SK-N-SH treated with all-trans-retinoic acid at 6 μM for 48 hours (cell line): ENCODE data around the gene SLC4A11.
A peak's percentile ranks its signal among the peaks of the same experiment; 100 is the strongest.
"Not testable (repeated sequence)": the region's sequence is repeated elsewhere in the genome, so short reads cannot be mapped to it uniquely, and the experiment has no call there.

Experiments
- ATAC-seq: fragments of 200-7000 bp; cut with Tn5 transposase; 3 replicates; pipeline ENCODE4 v1.9.1; 2020; ENCODE audit warnings: mild to moderate bottlenecking, moderate library complexity
- ARNTL ChIP-seq: fragments of 450-650 bp; formaldehyde crosslinking; IDR thresholded peaks from 2 replicates; pipeline ENCODE4 v1.5.0; 2020; ENCODE audit warnings: low read depth, mild to moderate bottlenecking, moderate library complexity, borderline replicate concordance
- CREB5 ChIP-seq: fragments of 250-450 bp; sonication (Bioruptor Pico); IDR thresholded peaks from 2 replicates; pipeline ENCODE4 v1.5.1; 2020; ENCODE audit warnings: low read depth, mild to moderate bottlenecking, moderate library complexity
- CSDC2 ChIP-seq: fragments of 250-450 bp; sonication (Bioruptor Pico); IDR thresholded peaks from 2 replicates; pipeline ENCODE4 v1.5.0; 2020; ENCODE audit warnings: mild to moderate bottlenecking, moderate library complexity
- ESRRG ChIP-seq: fragments of 250-450 bp; sonication (Bioruptor Pico); IDR thresholded peaks from 2 replicates; pipeline ENCODE4 v1.6.1; 2021; ENCODE audit warnings: mild to moderate bottlenecking
- GLIS3 ChIP-seq: fragments of 250-450 bp; sonication (Bioruptor Pico); IDR thresholded peaks from 2 replicates; pipeline ENCODE4 v1.5.0; 2020; ENCODE audit warnings: mild to moderate bottlenecking, moderate library complexity
- ISL1 ChIP-seq: fragments of 250-450 bp; sonication (Bioruptor Pico); IDR thresholded peaks from 2 replicates; pipeline ENCODE4 v2.1.2; 2022; ENCODE audit warnings: mild to moderate bottlenecking, moderate library complexity
- OSR1 ChIP-seq: fragments of 250-450 bp; sonication (Bioruptor Pico); IDR thresholded peaks from 2 replicates; pipeline ENCODE4 v1.8.0; 2022; ENCODE audit warnings: moderate library complexity, mild to moderate bottlenecking, inconsistent platforms
- PATZ1 ChIP-seq: fragments of 250-450 bp; sonication (Bioruptor Pico); IDR thresholded peaks from 2 replicates; pipeline ENCODE4 v1.8.0; 2020; ENCODE audit warnings: mild to moderate bottlenecking, moderate library complexity, borderline replicate concordance
- PPARA ChIP-seq: fragments of 250-450 bp; sonication (Bioruptor Pico); IDR thresholded peaks from 2 replicates; pipeline ENCODE4 v1.5.0; 2020; ENCODE audit warnings: mild to moderate bottlenecking, borderline replicate concordance
- RARB ChIP-seq: fragments of 250-450 bp; sonication (Bioruptor Pico); IDR thresholded peaks from 2 replicates; pipeline ENCODE4 v1.8.0; 2021; ENCODE audit warnings: mild to moderate bottlenecking, moderate library complexity
- SNAI2 ChIP-seq: fragments of 250-450 bp; sonication (Bioruptor Pico); IDR thresholded peaks from 2 replicates; pipeline ENCODE4 v1.5.0; 2020; ENCODE audit warnings: mild to moderate bottlenecking, moderate library complexity
- TCF4 ChIP-seq: fragments of 250-450 bp; sonication (Bioruptor Pico); IDR thresholded peaks from 2 replicates; pipeline ENCODE4 v1.8.0; 2021; ENCODE audit warnings: mild to moderate bottlenecking, moderate library complexity, borderline replicate concordance
- TOX ChIP-seq: fragments of 250-450 bp; sonication (Bioruptor Pico); IDR thresholded peaks from 2 replicates; pipeline ENCODE4 v1.8.0; 2021; ENCODE audit warnings: mild to moderate bottlenecking, moderate library complexity, borderline replicate concordance
- TSHZ2 ChIP-seq: fragments of 250-450 bp; sonication (Bioruptor Pico); IDR thresholded peaks from 2 replicates; pipeline ENCODE4 v1.5.0; 2020; ENCODE audit warnings: mild to moderate bottlenecking, moderate library complexity
- ZC3H10 ChIP-seq: fragments of 250-450 bp; sonication (Bioruptor Pico); IDR thresholded peaks from 2 replicates; pipeline ENCODE4 v1.5.1; 2021; ENCODE audit warnings: mild to moderate bottlenecking, moderate library complexity
- ZFP3 ChIP-seq: fragments of 250-450 bp; sonication (Bioruptor Pico); IDR thresholded peaks from 2 replicates; pipeline ENCODE4 v1.5.0; 2020; ENCODE audit warnings: mild to moderate bottlenecking, moderate library complexity
- ZFP30 ChIP-seq: fragments of 450-650 bp; formaldehyde crosslinking; IDR thresholded peaks from 2 replicates; pipeline ENCODE4 v1.5.0; 2022; ENCODE audit warnings: mild to moderate bottlenecking, moderate library complexity
- ZNF565 ChIP-seq: fragments of 450-650 bp; formaldehyde crosslinking; conservative IDR thresholded peaks from 2 replicates; pipeline ENCODE4 v1.5.0; 2020; ENCODE audit warnings: low read depth, mild to moderate bottlenecking, moderate library complexity
- ZNF70 ChIP-seq: fragments of 450-650 bp; formaldehyde crosslinking; IDR thresholded peaks from 2 replicates; pipeline ENCODE4 v1.5.0; 2020; ENCODE audit warnings: mild to moderate bottlenecking, moderate library complexity
- ZNF8 ChIP-seq: fragments of 450-650 bp; formaldehyde crosslinking; IDR thresholded peaks from 2 replicates; pipeline ENCODE4 v1.5.0; 2020; ENCODE audit warnings: mild to moderate bottlenecking, moderate library complexity
- TF ChIP-seq, protein P1 (sequence below): fragments of 250-450 bp; sonication (Bioruptor Pico); IDR thresholded peaks from 2 replicates; pipeline ENCODE4 v1.5.1; 2021; ENCODE audit warnings: mild to moderate bottlenecking, moderate library complexity

The SLC4A11 gene

GRCh38 chr20:3218307-3218988, 20.5 kb downstream of the SLC4A11 start:
- peak; percentile 95 for ATAC-seq

DNA sequence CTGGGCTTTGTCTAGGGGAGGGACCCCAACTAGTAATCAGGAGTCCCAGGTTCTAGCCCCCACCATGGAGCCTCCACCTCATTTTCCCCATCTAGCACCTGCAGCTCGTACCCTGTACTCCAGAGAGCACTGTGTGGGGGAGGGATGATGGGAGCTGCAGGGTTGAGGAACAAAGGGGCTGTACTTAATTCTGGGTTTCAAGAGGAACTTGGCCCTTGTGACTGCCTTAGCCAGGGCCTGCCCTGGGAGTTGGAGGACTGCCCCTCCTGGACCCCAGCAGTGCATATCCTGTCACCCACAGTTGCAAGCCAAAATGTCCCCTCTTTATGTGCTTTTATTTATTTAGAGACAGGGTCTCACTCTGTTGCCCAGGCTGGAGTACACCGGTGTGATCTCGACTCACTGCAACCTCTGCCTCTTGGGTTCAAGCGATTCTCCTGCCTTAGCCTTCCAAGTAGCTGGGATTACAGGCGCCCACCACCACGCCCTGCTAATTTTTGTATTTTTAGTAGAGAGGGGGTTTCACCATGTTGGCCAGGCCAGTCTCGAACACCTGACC, 23.6 kb downstream of the SLC4A11 start:
- not testable (repeated sequence) for ATAC-seq

More at GRCh38 chr20:3218307-3218988, 20.5 kb downstream of the SLC4A11 start:
- TF ChIP-seq ISL1 (CRISPR knock-in tag): no peak
- TF ChIP-seq ZNF8 (CRISPR knock-in tag): no peak

- TF ChIP-seq GLIS3 (no peak), CREB5 (CRISPR knock-in tag) (no peak), OSR1 (CRISPR knock-in tag) (no peak), ESRRG (CRISPR knock-in tag) (no peak), ZNF70 (CRISPR knock-in tag) (no peak), ZFP30 (no peak), ZFP3 (no peak), ZNF565 (CRISPR knock-in tag) (no peak), CSDC2 (CRISPR knock-in tag) (no peak), ARNTL (CRISPR knock-in tag) (no peak), TOX (no peak), PATZ1 (CRISPR knock-in tag) (no peak), ZC3H10 (CRISPR knock-in tag) (no peak), TSHZ2 (CRISPR knock-in tag) (no peak), PPARA (CRISPR knock-in tag) (no peak), ZNF8 (CRISPR knock-in tag) (no peak)
- TF ChIP-seq, protein P1, sequence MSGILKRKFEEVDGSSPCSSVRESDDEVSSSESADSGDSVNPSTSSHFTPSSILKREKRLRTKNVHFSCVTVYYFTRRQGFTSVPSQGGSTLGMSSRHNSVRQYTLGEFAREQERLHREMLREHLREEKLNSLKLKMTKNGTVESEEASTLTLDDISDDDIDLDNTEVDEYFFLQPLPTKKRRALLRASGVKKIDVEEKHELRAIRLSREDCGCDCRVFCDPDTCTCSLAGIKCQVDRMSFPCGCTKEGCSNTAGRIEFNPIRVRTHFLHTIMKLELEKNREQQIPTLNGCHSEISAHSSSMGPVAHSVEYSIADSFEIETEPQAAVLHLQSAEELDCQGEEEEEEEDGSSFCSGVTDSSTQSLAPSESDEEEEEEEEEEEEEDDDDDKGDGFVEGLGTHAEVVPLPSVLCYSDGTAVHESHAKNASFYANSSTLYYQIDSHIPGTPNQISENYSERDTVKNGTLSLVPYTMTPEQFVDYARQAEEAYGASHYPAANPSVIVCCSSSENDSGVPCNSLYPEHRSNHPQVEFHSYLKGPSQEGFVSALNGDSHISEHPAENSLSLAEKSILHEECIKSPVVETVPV (CRISPR knock-in tag): no peak
- no peak for ATAC-seq
These were observed 25.8 kb downstream of the SLC4A11 start for GRCh38 chr20:3213226-3213625.

DNA sequence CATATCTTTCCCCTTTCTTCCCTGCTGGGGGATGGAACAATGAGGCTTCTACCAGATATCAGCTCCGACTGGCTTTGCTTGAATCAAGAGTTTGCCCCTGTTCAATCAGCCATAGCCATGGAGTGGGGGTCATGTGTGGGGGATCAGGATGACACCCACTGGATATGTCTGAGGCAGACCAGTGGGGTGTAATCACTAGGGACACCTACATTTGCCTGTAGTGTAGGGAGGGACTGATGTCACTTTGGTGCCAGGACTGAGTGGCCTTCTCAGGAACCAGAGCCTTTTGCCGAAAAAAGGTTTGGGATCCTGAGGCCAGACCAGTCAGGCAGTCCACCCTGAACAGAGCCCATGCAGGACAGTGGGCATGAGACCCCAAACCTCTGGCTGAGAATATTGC, 28.6 kb downstream of the SLC4A11 start:
- no peak for ATAC-seq
- TF ChIP-seq TCF4 (CRISPR knock-in tag) (no peak), SNAI2 (no peak), ARNTL (CRISPR knock-in tag) (no peak), PATZ1 (CRISPR knock-in tag) (no peak), TOX (no peak), GLIS3 (no peak), ZFP30 (no peak), ZFP3 (no peak), ZC3H10 (CRISPR knock-in tag) (no peak), CSDC2 (CRISPR knock-in tag) (no peak), ZNF8 (CRISPR knock-in tag) (no peak), ZNF70 (CRISPR knock-in tag) (no peak), RARB (CRISPR knock-in tag) (no peak), OSR1 (CRISPR knock-in tag) (no peak)
- TF ChIP-seq, protein P1 (CRISPR knock-in tag): no peak
